Left ventricle myocardium inferior (tissue), 1 donor: ENCODE measurements around the gene RHBDF2. TPM values are rescaled to one million over a fixed set of nuclear protein-coding genes. Genes with fewer than 3 reads are reported as not detected.
"Not testable (repeated sequence)": the region's sequence is repeated elsewhere in the genome, so short reads cannot be mapped to it uniquely, and the experiment has no call there.

Experiments used
- DNase-seq: peaks from one replicate; pipeline ENCODE4 v3.0.0-alpha.2; 2020
- H3K27ac ChIP-seq: fragments of 200-600 bp; replicated peaks from 2 replicates; pipeline ENCODE4 v1.8.0; 2021
- H3K27me3 ChIP-seq: fragments of 200-600 bp; 2 replicates; pipeline ENCODE4 v1.8.0; 2021; ENCODE audit warnings: low read depth
- H3K36me3 ChIP-seq: fragments of 200-600 bp; 2 replicates; pipeline ENCODE4 v1.8.0; 2021
- H3K4me1 ChIP-seq: fragments of 200-600 bp; 2 replicates; pipeline ENCODE4 v1.8.0; 2021
- H3K4me3 ChIP-seq: fragments of 200-600 bp; 2 replicates; pipeline ENCODE4 v1.8.0; 2021; ENCODE audit warnings: mild to moderate bottlenecking, moderate library complexity
- H3K9me3 ChIP-seq: fragments of 200-600 bp; replicated peaks from 2 replicates; pipeline ENCODE4 v1.8.0; 2021
- CTCF ChIP-seq: fragments of 200-600 bp; IDR thresholded peaks from 2 replicates; pipeline ENCODE4 v1.8.0; 2021; ENCODE audit warnings: antibody characterized with exemption, mild to moderate bottlenecking, borderline replicate concordance
- intact Hi-C: fragments of 100-400 bp; cut with micrococcal nuclease; formaldehyde crosslinking; loops from one replicate; pipeline ENCODE4 v1.11.0; 2022
- total RNA-seq: library from RNA; stranded (reverse); fragmentation: NEBNext Ultra II Directional; extraction: Animal tissue kit (Norgen Biotek cat#: 25700); gene quantifications from one replicate; pipeline ENCODE4 v1.2.1, GENCODE V29; 2021
- donor health status: DM: no; HTN: yes; CAD: no; lungs with severe emphysema.

RHBDF2 gene
- total RNA-seq, 1 donor from 2014 or later: 13.8 TPM

- H3K36me3 ChIP-seq: no peaks in the 10 kb centered on the region
- peak overlapping the region; percentile 74 for H3K27ac ChIP-seq
- peak; percentile 56 for DNase-seq
- peak overlapping the region; percentile 40 for H3K4me3 ChIP-seq
- no peaks in the 10 kb centered on the region for H3K27me3 ChIP-seq
- no peak for TF ChIP-seq CTCF
- H3K4me1 ChIP-seq: peaks cover 18% of the 10 kb centered on the region
- H3K9me3 ChIP-seq: no peaks in the 10 kb centered on the region
- intact Hi-C loops: no loop called here
These were observed 14.2 kb upstream of the RHBDF2 start for GRCh38 chr17:76515274-76515949.

GRCh38 chr17:76514355-76514754 lies 13.1 kb upstream of the RHBDF2 start:
- peak overlapping the region; percentile 74 for H3K27ac ChIP-seq
- peaks cover 18% of the 10 kb centered on the region for H3K4me1 ChIP-seq
- intact Hi-C loops: not testable (repeated sequence)

GRCh38 chr17:76513306-76513692 lies 12.1 kb upstream of the RHBDF2 start:
- Histone ChIP-seq H3K9me3 (no peaks in the 10 kb centered on the region), H3K4me1 (peaks cover 18% of the 10 kb centered on the region), H3K27me3 (no peaks in the 10 kb centered on the region), H3K36me3 (no peaks in the 10 kb centered on the region), H3K27ac (no peak overlapping the region), H3K4me3 (no peak overlapping the region)
- no peak for DNase-seq
- intact Hi-C loops: no loop called here
- TF ChIP-seq CTCF: no peak

More at GRCh38 chr17:76514355-76514754, 13.1 kb upstream of the RHBDF2 start:
- DNase-seq, H3K4me3 ChIP-seq, H3K36me3 ChIP-seq, H3K27me3 ChIP-seq, H3K9me3 ChIP-seq: not testable (repeated sequence)

GRCh38 chr17:76512366-76513305 lies 11.4 kb upstream of the RHBDF2 start:
- Histone ChIP-seq H3K36me3 (no peaks in the 10 kb centered on the region), H3K9me3 (no peaks in the 10 kb centered on the region), H3K27ac (no peak overlapping the region), H3K27me3 (peaks cover 4% of the 10 kb centered on the region), H3K4me3 (no peak overlapping the region), H3K4me1 (peaks cover 18% of the 10 kb centered on the region)
- no peak for DNase-seq
- no peak for TF ChIP-seq CTCF
- intact Hi-C loops: no loop called here

- DNase-seq: no peak
- intact Hi-C loops: no loop called here
- H3K36me3 ChIP-seq: no peaks in the 10 kb centered on the region
- TF ChIP-seq CTCF: no peak
- no peak overlapping the region for H3K27ac ChIP-seq
- H3K4me3 ChIP-seq: no peak overlapping the region
- peaks cover 12% of the 10 kb centered on the region for H3K27me3 ChIP-seq
- H3K9me3 ChIP-seq: no peaks in the 10 kb centered on the region
- peaks cover 18% of the 10 kb centered on the region for H3K4me1 ChIP-seq
These were observed 10.6 kb upstream of the RHBDF2 start for GRCh38 chr17:76511668-76512365.
